Measurements from ENCODE around the gene TKT.

The TKT gene

DNA sequence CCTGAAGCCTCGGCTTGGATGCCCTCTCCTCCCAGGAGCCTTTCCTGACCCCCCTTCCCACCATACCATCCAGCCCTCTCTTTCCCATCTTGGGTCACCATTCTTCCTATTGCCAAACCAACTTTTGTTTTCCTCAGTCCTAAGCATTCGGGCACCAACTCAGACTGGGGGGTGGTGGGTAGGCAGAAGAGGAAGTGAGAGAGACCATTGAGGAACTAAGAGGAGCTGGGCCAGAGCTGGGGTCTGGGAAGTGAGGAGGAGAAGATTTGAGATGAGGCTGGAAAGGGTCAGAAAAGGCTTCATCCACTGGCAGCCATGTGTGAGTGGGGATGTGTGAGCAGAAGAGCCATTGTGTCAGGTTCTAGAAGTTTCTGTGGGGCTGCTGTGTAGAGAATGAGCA, 37.7 kb downstream of the TKT start:
- H3K4me3 ChIP-seq (ENCODE audit: low read depth, low read length) = no peak overlapping the region
- TF ChIP-seq, protein P1, sequence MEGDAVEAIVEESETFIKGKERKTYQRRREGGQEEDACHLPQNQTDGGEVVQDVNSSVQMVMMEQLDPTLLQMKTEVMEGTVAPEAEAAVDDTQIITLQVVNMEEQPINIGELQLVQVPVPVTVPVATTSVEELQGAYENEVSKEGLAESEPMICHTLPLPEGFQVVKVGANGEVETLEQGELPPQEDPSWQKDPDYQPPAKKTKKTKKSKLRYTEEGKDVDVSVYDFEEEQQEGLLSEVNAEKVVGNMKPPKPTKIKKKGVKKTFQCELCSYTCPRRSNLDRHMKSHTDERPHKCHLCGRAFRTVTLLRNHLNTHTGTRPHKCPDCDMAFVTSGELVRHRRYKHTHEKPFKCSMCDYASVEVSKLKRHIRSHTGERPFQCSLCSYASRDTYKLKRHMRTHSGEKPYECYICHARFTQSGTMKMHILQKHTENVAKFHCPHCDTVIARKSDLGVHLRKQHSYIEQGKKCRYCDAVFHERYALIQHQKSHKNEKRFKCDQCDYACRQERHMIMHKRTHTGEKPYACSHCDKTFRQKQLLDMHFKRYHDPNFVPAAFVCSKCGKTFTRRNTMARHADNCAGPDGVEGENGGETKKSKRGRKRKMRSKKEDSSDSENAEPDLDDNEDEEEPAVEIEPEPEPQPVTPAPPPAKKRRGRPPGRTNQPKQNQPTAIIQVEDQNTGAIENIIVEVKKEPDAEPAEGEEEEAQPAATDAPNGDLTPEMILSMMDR (IDR thresholded peaks at IDR 0.05; ENCODE audit: borderline replicate concordance, insufficient read depth, low read depth, low read length) = no peak

DNA sequence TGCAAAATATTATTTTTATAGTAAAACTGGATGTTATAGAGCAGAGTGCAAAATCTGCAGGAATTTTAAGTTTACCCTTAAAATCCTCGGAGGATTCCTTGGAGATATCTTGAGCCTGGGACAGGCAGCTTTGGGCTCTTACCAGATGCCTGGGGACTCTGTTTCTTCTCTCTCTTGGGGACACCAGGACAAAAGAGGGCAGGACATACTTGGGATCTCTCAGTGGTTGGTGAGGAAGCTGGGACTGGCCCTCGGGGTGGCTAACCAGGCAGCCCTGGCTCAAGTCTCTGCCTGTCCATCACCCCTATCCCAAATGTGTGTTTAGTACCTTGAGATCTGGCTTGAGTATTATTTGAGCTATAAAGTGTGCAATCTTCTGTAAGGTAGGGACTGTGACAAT, 38.6 kb downstream of the TKT start:
- TF ChIP-seq, protein P1 (IDR thresholded peaks at IDR 0.05; ENCODE audit: borderline replicate concordance, insufficient read depth, low read depth, low read length) = no peak
- no peak overlapping the region for H3K4me3 ChIP-seq (ENCODE audit: low read depth, low read length)

DNA sequence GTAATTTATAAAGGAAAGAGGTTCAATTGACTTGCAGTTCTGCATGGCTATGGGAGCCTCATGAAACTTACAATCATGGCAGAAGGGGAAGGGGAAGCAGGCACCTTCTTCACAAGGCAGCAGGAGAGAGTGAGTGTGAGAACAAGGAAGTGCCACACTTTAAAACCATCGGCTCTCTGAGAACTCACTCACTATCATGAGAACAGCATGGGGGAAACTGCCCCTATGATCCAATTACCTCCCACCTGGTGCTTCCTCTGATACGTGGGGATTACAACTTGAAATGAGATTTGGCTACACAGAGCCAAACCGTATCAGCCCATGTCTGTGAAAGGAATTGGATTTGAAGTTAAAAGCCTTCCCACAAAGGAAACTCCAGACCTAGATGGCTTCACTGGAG, 39.1 kb downstream of the TKT start:
- no peak overlapping the region for H3K4me3 ChIP-seq (ENCODE audit: low read depth, low read length)
- TF ChIP-seq, protein P1 (IDR thresholded peaks at IDR 0.05; ENCODE audit: borderline replicate concordance, insufficient read depth, low read depth, low read length) = no peak

DNA sequence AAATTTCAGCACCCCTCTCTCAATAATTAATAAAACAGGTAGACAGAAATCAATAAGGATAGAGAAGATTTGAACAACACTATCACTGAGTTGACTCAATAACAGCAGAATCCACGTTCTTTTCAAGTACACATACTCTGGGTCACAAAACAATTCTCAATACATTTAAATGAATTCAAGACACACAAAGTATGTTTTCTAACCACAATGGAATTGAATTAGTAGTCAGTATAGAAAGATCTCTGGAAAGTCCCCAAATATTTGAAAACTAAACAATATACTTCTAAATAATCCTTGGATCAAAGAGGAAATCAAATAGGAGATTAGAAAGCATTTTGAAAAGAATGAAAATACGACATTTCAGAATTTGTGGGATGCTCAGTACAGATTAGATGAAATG, 40.0 kb downstream of the TKT start:
- no peak overlapping the region for H3K4me3 ChIP-seq (ENCODE audit: low read depth, low read length)
- TF ChIP-seq, protein P1 (IDR thresholded peaks at IDR 0.05; ENCODE audit: borderline replicate concordance, insufficient read depth, low read depth, low read length) = no peak

DNA sequence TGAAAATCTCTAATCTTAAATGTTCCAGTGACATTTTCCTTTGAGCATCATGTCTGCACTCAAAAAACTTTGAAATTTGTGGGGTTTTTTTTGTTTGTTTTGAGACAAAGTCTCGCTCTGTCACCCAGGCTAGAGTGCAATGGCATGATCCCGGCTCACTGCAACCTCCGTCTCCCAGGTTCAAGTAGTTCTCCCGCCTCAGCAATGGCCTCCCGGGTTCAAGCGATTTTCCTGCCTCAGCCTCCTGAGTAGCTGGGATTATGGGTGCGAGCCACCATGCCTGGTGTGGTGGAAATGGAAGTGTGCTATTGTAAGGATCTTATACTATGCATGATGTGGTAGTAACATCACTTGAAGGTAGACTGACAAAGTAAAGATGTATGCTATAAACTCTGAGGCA, 42.5 kb downstream of the TKT start:
- H3K4me3 ChIP-seq (ENCODE audit: low read depth, low read length) = no peak overlapping the region
- TF ChIP-seq, protein P1 (IDR thresholded peaks at IDR 0.05; ENCODE audit: borderline replicate concordance, insufficient read depth, low read depth, low read length) = no peak

- no peak overlapping the region for H3K4me3 ChIP-seq (ENCODE audit: low read depth, low read length)
- TF ChIP-seq, protein P1 (IDR thresholded peaks at IDR 0.05; ENCODE audit: borderline replicate concordance, insufficient read depth, low read depth, low read length) = no peak
Measured at GRCh38 chr3:53211706-53212702, 43.8 kb downstream of the TKT start.

All from GM12875 (cell line).